ENCODE data around the gene TAF4B. TPM values are rescaled to one million over a fixed set of nuclear protein-coding genes. Genes with fewer than 3 reads are reported as not detected.
A peak's percentile ranks its signal among the peaks of the same experiment; 100 is the strongest.

Gene TAF4B
- total and polyA plus RNA-seq, 7 donors, result 2.0 to 8.3 (median 2.9) TPM

- no peaks in the 10 kb centered on the region for H3K27me3 ChIP-seq (ENCODE audit: insufficient read depth in 3 of 3, low read length in 2 of 3)
- ATAC-seq (no peak), DNase-seq (no peak)
- no peaks in the 10 kb centered on the region for H3K4me1 ChIP-seq
- no peaks in the 10 kb centered on the region for H3K9me3 ChIP-seq
- no peak overlapping the region for H3K4me3 ChIP-seq
- no peak for TF ChIP-seq CTCF (IDR thresholded peaks at IDR 0.05)
- H3K27ac ChIP-seq, result no peak overlapping the region
- no peaks in the 10 kb centered on the region for H3K36me3 ChIP-seq (ENCODE audit: insufficient read depth in 1 of 2, low read depth in 1 of 2)
- 87 to 91% (median 90%) methylated on average over 6 of the region's 6 CpGs for WGBS, 3 donors
- intact Hi-C loops (cut with DNase I), result no loop called here
These were observed 196.4 kb downstream of the TAF4B start for GRCh38 chr18:26422472-26423162.

GRCh38 chr18:26424428-26425147 is 198.3 kb downstream of the TAF4B start:
- no peak for TF ChIP-seq CTCF (IDR thresholded peaks at IDR 0.05)
- Histone ChIP-seq H3K4me3 (no peak overlapping the region), H3K27me3 (ENCODE audit: insufficient read depth in 3 of 3, low read length in 2 of 3) (no peaks in the 10 kb centered on the region), H3K27ac (no peak overlapping the region), H3K9me3 (no peaks in the 10 kb centered on the region), H3K4me1 (no peaks in the 10 kb centered on the region), H3K36me3 (ENCODE audit: insufficient read depth in 1 of 2, low read depth in 1 of 2) (no peaks in the 10 kb centered on the region)
- 83 to 93% (median 84%) methylated on average over 4 of the region's 4 CpGs for WGBS, 3 donors
- ATAC-seq (no peak), DNase-seq (no peak)
- intact Hi-C loops (cut with DNase I), result no loop called here

- ATAC-seq, result no peak
- 83 to 84% (median 84%) methylated on average over 5 of the region's 5 CpGs for WGBS, 3 donors
- H3K27me3 ChIP-seq (ENCODE audit: insufficient read depth in 3 of 3, low read length in 2 of 3), result no peaks in the 10 kb centered on the region
- H3K4me1 ChIP-seq, result peaks cover 3% of the 10 kb centered on the region
- H3K27ac ChIP-seq, result no peak overlapping the region
- TF ChIP-seq CTCF (IDR thresholded peaks at IDR 0.05), result no peak
- no peaks in the 10 kb centered on the region for H3K9me3 ChIP-seq
- H3K36me3 ChIP-seq (ENCODE audit: insufficient read depth in 1 of 2, low read depth in 1 of 2), result no peaks in the 10 kb centered on the region
- DNase-seq, result no peak
- no peak overlapping the region for H3K4me3 ChIP-seq
- intact Hi-C loops (cut with DNase I), result no loop called here
These were observed 198.9 kb downstream of the TAF4B start for GRCh38 chr18:26425148-26425531.

GRCh38 chr18:26429535-26430226 is 203.4 kb downstream of the TAF4B start:
- Histone ChIP-seq H3K9me3 (no peaks in the 10 kb centered on the region), H3K36me3 (ENCODE audit: insufficient read depth in 1 of 2, low read depth in 1 of 2) (no peaks in the 10 kb centered on the region), H3K4me3 (no peak overlapping the region), H3K27me3 (ENCODE audit: insufficient read depth in 3 of 3, low read length in 2 of 3) (no peaks in the 10 kb centered on the region), H3K27ac (no peak overlapping the region), H3K4me1 (peaks cover 3% of the 10 kb centered on the region)
- intact Hi-C loops (cut with DNase I), result no loop called here
- DNase-seq (no peak), ATAC-seq (peak; percentile 54 to 84 (median 70))
- 44 to 53% (median 48%) methylated on average over 5 of the region's 5 CpGs for WGBS, 3 donors
- TF ChIP-seq CTCF (IDR thresholded peaks at IDR 0.05), result no peak

Measured in psoas muscle (tissue), 8 donors.